Measurements from ENCODE around the gene C2orf49.

DNA sequence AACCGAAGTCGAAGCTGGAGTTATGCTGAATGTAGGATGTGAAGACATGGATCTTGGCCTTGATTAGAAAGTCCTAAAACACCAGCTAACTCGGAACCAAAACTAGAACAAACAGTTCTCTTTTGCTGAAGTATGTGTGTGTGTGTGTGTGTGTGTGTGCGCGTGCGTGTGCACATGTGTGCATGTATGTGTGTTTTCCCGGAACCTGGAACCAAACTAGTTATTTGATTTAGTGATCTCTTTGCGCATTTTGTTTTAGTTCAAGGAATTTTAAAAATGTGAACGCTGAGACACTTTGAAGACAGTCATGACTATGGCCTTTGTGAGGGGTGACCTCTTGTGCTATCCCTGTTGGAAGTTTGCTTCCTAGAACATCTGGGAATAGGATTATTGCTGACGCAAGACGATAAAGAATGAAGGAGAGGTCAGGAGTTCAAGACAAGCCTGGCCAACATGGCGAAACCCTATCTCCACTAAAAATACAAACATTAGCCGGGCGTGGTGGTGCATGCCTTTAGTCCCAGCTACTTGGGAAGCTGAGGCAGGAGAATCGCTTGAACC lies 37.7 kb downstream of the C2orf49 start:
- TF ChIP-seq, protein P1, sequence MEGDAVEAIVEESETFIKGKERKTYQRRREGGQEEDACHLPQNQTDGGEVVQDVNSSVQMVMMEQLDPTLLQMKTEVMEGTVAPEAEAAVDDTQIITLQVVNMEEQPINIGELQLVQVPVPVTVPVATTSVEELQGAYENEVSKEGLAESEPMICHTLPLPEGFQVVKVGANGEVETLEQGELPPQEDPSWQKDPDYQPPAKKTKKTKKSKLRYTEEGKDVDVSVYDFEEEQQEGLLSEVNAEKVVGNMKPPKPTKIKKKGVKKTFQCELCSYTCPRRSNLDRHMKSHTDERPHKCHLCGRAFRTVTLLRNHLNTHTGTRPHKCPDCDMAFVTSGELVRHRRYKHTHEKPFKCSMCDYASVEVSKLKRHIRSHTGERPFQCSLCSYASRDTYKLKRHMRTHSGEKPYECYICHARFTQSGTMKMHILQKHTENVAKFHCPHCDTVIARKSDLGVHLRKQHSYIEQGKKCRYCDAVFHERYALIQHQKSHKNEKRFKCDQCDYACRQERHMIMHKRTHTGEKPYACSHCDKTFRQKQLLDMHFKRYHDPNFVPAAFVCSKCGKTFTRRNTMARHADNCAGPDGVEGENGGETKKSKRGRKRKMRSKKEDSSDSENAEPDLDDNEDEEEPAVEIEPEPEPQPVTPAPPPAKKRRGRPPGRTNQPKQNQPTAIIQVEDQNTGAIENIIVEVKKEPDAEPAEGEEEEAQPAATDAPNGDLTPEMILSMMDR (IDR thresholded peaks at IDR 0.05), result no peak
- TF ChIP-seq EZH2 (IDR thresholded peaks at IDR 0.05; ENCODE audit: borderline replicate concordance, insufficient read depth, low read depth, low read length, poor library complexity, severe bottlenecking), result no peak

Data from B cell (primary cell).